HG02588 (cell line): ENCODE measurements around the gene STON2.
"Not testable (repeated sequence)": the region's sequence is repeated elsewhere in the genome, so short reads cannot be mapped to it uniquely, and the experiment has no call there.

Source experiments
- ATAC-seq: cut with Tn5 transposase; IDR thresholded peaks from one replicate; pipeline ENCODE4 v1.9.1; 2021; ENCODE audit warnings: mild to moderate bottlenecking, moderate library complexity; ENCODE audit not compliant: unreplicated experiment

STON2 gene

GRCh38 chr14:81272317-81272716 lies 127.8 kb downstream of the STON2 start:
- ATAC-seq, result no peak

GRCh38 chr14:81269979-81270375 lies 130.1 kb downstream of the STON2 start:
- ATAC-seq, result no peak

DNA sequence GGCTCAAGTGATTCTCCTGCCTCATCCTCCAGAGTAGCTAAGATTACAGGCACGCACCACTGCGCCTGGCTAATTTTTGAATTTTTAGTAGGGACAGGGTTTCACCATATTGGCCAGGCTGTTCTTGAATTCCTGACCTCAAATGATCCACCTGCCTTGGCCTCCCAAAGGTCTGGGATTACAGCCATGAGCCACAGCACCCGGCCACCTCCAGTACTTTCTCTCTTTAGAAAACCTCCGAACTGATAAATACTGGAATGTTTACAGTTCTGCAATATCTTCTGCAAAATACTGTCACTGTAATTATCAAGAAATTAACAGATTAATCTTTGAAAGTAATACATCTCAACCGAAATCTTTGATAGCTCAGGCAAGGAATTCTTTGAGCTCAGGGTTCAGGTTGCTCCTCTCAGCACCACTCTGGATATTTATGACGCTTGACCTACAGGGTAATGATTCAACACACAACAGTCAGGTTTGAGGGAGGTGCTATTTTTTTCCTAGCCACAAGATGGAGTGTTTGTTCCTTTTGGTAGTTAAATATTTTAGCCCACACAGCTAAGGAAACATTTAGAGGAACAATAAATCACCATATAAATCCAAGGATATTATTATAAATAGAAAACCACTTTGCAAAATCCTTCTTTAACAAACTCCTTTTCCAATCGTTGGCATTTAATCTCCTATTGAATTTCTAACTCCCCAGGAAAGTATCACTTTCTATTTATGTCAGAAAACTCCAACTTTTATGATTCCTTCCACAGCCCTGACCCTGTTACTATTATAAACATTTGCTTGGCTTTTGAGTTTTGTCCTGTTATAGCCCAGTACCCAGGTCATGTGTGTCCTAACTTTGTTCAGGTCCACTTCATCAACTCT lies 130.8 kb downstream of the STON2 start:
- no peak for ATAC-seq

- no peak for ATAC-seq
Observed at GRCh38 chr14:81268016-81268416, 132.1 kb downstream of the STON2 start.

GRCh38 chr14:81265636-81266169 lies 134.4 kb downstream of the STON2 start:
- ATAC-seq, result no peak

DNA sequence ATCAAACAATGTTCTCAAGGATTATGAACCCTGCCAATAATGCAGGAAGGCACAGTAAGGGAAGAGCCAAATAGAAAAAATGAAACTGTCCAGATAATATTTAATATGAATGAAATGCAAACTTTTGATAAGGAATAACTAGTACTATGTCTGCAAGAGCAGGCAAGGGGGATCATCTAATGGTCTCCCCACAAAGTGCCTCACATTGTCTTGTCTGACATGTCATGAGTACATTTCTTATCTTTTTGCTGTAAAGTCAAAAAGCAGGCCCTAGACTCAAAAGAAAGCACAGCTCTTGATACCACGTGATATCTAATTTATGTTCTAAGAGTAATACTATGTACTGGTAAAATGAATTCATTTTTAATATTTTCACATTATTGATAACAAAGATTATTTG lies 135.5 kb downstream of the STON2 start:
- ATAC-seq, result no peak

GRCh38 chr14:81263777-81264410 lies 136.2 kb downstream of the STON2 start:
- ATAC-seq, result no peak

DNA sequence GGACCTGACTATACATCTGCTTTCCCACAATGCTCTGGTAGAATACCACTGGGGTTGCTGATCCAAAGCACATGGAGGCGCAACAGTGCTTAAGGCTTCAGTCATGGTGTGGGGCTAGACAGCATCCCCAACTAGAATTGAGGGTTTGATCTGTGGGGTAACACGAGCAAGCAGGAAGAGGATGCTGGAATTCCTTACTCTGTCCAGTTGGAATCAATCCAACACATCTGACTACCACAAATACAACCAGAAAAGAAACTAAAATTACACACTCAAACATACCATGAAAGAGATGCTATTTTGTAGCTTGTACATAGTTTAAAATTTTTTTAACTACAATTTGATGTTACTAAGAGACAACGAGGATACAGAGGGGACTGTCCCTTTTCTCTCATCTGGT lies 138.9 kb downstream of the STON2 start:
- no peak for ATAC-seq

- ATAC-seq, result no peak
Observed at GRCh38 chr14:81260732-81261131, 139.4 kb downstream of the STON2 start.

DNA sequence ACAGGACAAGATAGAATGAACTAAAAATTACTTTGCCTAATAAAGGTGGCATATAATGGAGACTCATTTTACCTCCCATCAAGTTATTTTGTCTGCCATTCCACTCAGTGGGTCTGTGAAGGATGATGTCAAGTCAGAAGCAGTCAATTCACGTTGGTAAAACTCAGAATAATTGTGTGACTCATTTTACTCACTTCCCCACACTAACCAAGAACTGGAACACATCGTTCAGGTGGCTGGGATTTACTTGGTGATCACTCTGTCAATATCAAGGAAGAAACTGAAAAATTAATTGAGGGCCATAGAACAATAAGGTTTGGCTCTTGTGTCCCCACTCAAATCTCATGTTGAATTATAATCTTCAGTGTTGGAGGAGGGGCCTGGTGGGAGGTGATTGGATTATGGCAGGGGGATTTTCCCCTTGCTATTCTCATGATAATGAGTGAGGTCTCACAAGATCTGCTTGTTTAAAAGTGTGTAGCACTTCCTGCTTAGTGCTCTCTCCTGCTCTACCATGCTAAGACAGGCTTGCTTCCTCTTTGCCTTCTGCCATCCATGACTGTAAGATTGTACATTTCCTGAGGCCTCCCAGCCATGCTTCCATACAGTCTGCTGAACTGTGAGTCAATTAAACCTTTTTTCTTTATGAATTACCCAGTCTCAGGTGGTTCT lies 143.7 kb downstream of the STON2 start:
- ATAC-seq, result peak; percentile 45

GRCh38 chr14:81252278-81252677 lies 147.8 kb downstream of the STON2 start:
- no peak for ATAC-seq

- no peak for ATAC-seq
Observed at GRCh38 chr14:81247271-81247766, 152.8 kb downstream of the STON2 start.

GRCh38 chr14:81246461-81247270 lies 153.5 kb downstream of the STON2 start:
- no peak for ATAC-seq

DNA sequence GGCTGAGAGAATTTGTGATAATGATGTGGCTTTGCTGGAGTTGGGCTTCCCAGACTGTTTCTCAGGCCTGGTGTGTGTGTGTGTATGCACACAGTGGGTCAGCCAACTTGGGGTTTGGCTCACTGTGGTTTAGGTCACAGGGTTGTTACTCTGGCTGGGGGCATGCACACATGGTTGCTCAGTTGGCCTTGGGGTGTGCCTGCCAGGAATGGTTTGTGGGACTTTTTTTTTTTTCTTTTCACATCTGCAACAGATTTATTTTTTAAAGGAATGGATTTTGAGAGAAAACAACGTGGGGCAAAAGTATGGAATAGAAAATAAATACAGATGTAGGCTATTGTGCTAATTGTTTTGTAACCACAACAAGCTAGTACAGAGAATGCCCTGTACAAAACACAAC lies 154.4 kb downstream of the STON2 start:
- no peak for ATAC-seq

GRCh38 chr14:81244431-81244830 lies 155.7 kb downstream of the STON2 start:
- ATAC-seq, result not testable (repeated sequence)

- ATAC-seq, result no peak
Observed at GRCh38 chr14:81243499-81243898, 156.6 kb downstream of the STON2 start.

DNA sequence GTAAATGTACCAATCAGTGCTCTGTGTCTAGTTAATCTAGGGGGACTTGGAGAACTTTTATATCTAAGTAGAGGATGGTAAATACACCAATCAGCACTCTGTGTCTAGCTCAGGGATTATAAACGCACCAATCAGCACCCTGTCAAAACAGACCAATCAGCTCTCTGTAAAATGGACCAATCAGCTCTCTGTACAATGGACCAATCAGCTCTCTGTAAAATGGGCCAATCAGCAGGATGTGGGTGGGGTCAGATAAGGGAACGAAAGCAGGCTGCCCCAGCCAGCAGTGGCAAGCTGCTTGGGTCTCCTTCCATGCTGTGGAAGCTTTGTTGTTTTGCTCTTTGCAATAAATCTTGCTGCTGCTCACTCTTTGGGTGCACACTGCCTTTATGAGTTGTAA lies 163.3 kb downstream of the STON2 start:
- ATAC-seq, result not testable (repeated sequence)

DNA sequence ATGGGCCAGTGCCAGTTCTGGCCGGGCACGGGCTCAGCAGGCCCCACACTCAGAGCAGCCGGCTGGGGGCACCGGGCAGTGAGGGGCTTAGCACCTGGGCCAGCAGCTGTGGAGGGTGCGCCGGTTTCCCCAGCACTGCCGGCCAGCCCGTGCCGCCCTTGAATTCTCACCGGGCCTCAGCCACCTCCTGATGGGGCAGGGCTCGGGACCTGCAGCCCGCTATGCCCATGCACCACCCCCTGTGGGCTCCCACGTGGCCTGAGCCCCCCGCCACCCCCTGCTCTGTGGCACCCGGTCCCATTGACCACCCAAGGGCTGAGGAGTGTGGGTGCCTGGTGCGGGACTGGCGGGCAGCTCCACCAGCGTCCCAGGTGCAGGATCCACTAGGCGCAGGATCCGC lies 164.0 kb downstream of the STON2 start:
- no peak for ATAC-seq

DNA sequence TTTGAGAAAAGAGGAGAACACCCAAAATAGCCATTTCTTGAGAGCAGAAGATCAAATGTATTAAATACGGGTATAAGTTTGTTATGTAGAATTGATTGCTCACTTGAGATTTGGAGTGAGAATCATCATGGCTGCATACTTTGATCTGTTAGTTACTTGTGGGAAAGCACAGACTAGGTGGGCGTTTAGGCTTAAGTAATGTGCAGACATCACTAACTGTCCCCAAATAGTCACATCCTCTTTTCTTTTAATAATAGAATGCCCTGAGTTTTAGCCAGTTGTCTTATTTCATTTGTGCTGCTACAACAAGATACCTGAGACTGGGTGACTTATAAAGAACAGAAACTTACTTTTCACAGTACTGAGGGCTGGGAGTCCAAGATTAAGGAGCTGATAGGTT lies 165.0 kb downstream of the STON2 start:
- peak; percentile 53 for ATAC-seq

- ATAC-seq, result no peak
Observed at GRCh38 chr14:81234278-81234677, 165.8 kb downstream of the STON2 start.

DNA sequence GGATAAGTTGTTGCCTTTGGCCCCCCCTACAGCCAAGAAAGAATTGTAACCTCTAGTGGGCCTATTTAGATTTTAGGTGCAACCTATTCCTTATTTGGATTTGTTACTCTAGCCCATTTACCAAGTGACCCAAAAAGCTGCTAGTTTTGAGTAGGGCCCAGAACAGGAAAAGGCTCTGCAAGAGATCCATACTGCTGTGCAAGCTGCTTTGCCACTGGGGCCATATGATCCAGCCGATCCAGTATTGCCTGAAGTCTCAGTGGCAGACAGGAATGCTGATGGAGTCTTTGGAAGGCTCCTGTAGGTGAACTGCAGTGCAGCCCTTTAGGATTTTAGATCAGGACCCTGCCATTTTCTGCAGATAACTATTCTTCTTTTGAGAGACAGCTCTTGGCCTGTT lies 166.5 kb downstream of the STON2 start:
- ATAC-seq, result no peak
